Activated naive CD4-positive, alpha-beta T cell treated with anti-CD3 and anti-CD28 coated beads, Interleukin-2, amount 10 ng/mL, durations not matched to agents 7 days and 5 days (primary cell): ENCODE data around the gene GPR17.

Source experiments
- CTCF ChIA-PET: fragments of 350-600 bp; sonication (Branson Sonifier 250); formaldehyde crosslinking; loops from one replicate; lab custom pipeline; 2021; ENCODE audit warnings: antibody characterized with exemption; lab: Charles Lee
- DNase-seq: peaks from one replicate; pipeline ENCODE4 v3.0.0-alpha.2; 2020
- H3K27ac Mint-ChIP-seq: one replicate; pipeline ENCODE4 v1.8.0; 2021; ENCODE audit warnings: mild to moderate bottlenecking, moderate library complexity, mixed read lengths
- H3K27me3 Mint-ChIP-seq: one replicate; pipeline ENCODE4 v1.8.0; 2021; ENCODE audit warnings: mild to moderate bottlenecking, mixed read lengths
- H3K36me3 Mint-ChIP-seq: one replicate; pipeline ENCODE4 v1.8.0; 2021; ENCODE audit warnings: mixed read lengths
- H3K4me1 Mint-ChIP-seq: one replicate; pipeline ENCODE4 v1.8.0; 2021; ENCODE audit warnings: mixed read lengths
- H3K4me3 Mint-ChIP-seq: one replicate; pipeline ENCODE4 v1.8.0; 2021; ENCODE audit warnings: mild to moderate bottlenecking, moderate library complexity, mixed read lengths
- H3K9me3 Mint-ChIP-seq: one replicate; pipeline ENCODE4 v1.8.0; 2021; ENCODE audit warnings: mixed read lengths

GPR17 gene

GRCh38 chr2:127697482-127698180 lies 51.7 kb downstream of the GPR17 start:
- CTCF ChIA-PET, result no interaction called here
- Mint-ChIP-seq H3K36me3 (peaks cover 5% of the 10 kb centered on the region), H3K4me3 (no peak overlapping the region), H3K4me1 (peaks cover 17% of the 10 kb centered on the region), H3K27me3 (peaks cover 12% of the 10 kb centered on the region), H3K9me3 (no peaks in the 10 kb centered on the region), H3K27ac (no peak overlapping the region)
- DNase-seq, result no peak

GRCh38 chr2:127698553-127699355 lies 52.8 kb downstream of the GPR17 start:
- Mint-ChIP-seq H3K4me3 (no peak overlapping the region), H3K36me3 (peaks cover 8% of the 10 kb centered on the region), H3K9me3 (no peaks in the 10 kb centered on the region), H3K4me1 (peaks cover 26% of the 10 kb centered on the region), H3K27me3 (peaks cover 12% of the 10 kb centered on the region), H3K27ac (no peak overlapping the region)
- no peak for DNase-seq
- CTCF ChIA-PET, result no interaction called here

- H3K9me3 Mint-ChIP-seq, result no peaks in the 10 kb centered on the region
- peaks cover 40% of the 10 kb centered on the region for H3K4me1 Mint-ChIP-seq
- peak overlapping the region; percentile 97 for H3K27ac Mint-ChIP-seq
- H3K36me3 Mint-ChIP-seq, result peaks cover 22% of the 10 kb centered on the region
- no peak for DNase-seq
- peaks cover 12% of the 10 kb centered on the region for H3K27me3 Mint-ChIP-seq
- CTCF ChIA-PET, result interaction anchor here (2.2 kb wide), 1 partner anchor 111 kb away, joined by 7 read pairs; the partner anchor contains the start of gene WDR33
- H3K4me3 Mint-ChIP-seq, result peak overlapping the region; percentile 90
Observed at GRCh38 chr2:127700527-127701192, 54.7 kb downstream of the GPR17 start.

GRCh38 chr2:127701193-127701650 lies 55.3 kb downstream of the GPR17 start, which contains the start of gene SFT2D3:
SFT2D3 (plus strand) TSS chr2:127701497; CDS start chr2:127701529, 32 bp downstream.
- Mint-ChIP-seq H3K27me3 (peaks cover 12% of the 10 kb centered on the region), H3K4me1 (peaks cover 40% of the 10 kb centered on the region), H3K9me3 (no peaks in the 10 kb centered on the region), H3K27ac (peak within 1 kb of the TSS; percentile 97), H3K4me3 (peak within 1 kb of the TSS; percentile 90), H3K36me3 (peaks cover 25% of the 10 kb centered on the region)
- peak; percentile 94 for DNase-seq
- CTCF ChIA-PET, result interaction anchor here (2.2 kb wide), 1 partner anchor 110 kb away, joined by 7 read pairs; the partner anchor contains the start of gene WDR33

GRCh38 chr2:127701651-127702394 lies 55.9 kb downstream of the GPR17 start:
- peak overlapping the region; percentile 90 for H3K4me3 Mint-ChIP-seq
- H3K27ac Mint-ChIP-seq, result peak overlapping the region; percentile 97
- peak; percentile 88 for DNase-seq
- CTCF ChIA-PET, result interaction anchor here (1.0 to 2.2 kb wide), 3 partner anchors 52 to 110 kb away, joined by 3 to 8 read pairs (median 7); partner anchors contain the start of gene WDR33
- peaks cover 40% of the 10 kb centered on the region for H3K4me1 Mint-ChIP-seq
- no peaks in the 10 kb centered on the region for H3K9me3 Mint-ChIP-seq
- peaks cover 29% of the 10 kb centered on the region for H3K36me3 Mint-ChIP-seq
- peaks cover 9% of the 10 kb centered on the region for H3K27me3 Mint-ChIP-seq
